Uterus (tissue), 2 donors: ENCODE measurements around the gene TACR2.

ENCODE experiments used
- POLR2A ChIP-seq, 2 donors: fragments of 450-650 bp; IDR thresholded peaks; one replicate each; pipeline ENCODE4 v1.6.1; 2016; ENCODE audit warnings: antibody characterized with exemption in 2 of 2, mild to moderate bottlenecking in 1 of 2, moderate library complexity in 1 of 2
- TF ChIP-seq, protein P1 (sequence below), 4 experiments: fragments of 200-600 bp in 2 of 4; fragments of 450-650 bp in 2 of 4; sonication (generic) in 2 of 4; IDR thresholded peaks; one replicate each; pipeline ENCODE4 v1.5.1; 2016 to 2019; ENCODE audit warnings: antibody characterized with exemption in 4 of 4, mild to moderate bottlenecking in 2 of 4, moderate library complexity in 1 of 4

DNA sequence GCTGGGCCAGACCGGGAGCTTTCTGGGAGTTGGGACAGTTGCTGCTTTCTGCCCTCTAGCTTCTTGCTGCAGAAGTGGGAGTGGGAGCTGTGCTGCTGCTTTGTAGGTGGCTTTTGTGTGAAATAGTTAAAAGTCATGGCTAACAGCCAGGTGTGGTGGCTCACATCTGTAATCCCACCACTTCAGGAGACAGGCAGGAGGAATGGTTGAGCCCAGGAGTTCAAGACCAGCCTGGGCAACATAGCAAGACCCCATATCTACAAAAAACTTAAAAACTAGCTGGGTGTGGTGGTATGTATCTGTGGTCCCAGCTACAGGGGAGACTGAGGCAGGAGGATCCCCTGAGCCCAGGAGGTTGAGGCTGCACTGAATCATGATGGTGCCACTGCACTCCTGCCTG, 13.7 kb downstream of the TACR2 start:
- TF ChIP-seq, protein P1, sequence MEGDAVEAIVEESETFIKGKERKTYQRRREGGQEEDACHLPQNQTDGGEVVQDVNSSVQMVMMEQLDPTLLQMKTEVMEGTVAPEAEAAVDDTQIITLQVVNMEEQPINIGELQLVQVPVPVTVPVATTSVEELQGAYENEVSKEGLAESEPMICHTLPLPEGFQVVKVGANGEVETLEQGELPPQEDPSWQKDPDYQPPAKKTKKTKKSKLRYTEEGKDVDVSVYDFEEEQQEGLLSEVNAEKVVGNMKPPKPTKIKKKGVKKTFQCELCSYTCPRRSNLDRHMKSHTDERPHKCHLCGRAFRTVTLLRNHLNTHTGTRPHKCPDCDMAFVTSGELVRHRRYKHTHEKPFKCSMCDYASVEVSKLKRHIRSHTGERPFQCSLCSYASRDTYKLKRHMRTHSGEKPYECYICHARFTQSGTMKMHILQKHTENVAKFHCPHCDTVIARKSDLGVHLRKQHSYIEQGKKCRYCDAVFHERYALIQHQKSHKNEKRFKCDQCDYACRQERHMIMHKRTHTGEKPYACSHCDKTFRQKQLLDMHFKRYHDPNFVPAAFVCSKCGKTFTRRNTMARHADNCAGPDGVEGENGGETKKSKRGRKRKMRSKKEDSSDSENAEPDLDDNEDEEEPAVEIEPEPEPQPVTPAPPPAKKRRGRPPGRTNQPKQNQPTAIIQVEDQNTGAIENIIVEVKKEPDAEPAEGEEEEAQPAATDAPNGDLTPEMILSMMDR (IDR thresholded peaks at IDR 0.05), result no peak
- no peak for TF ChIP-seq POLR2A (IDR thresholded peaks at IDR 0.05)
